HepG2 (cell line): ENCODE measurements around the gene CAPRIN2. TPM values are rescaled to one million over a fixed set of nuclear protein-coding genes. Genes with fewer than 3 reads are reported as not detected.

ENCODE experiments used
- ATAC-seq: fragments of 200-7000 bp; cut with Tn5 transposase; 3 replicates; pipeline ENCODE4 v1.9.1; 2020; ENCODE audit warnings: mild to moderate bottlenecking, moderate library complexity
- BruUV-seq: library from RNA; stranded (reverse); fragments of 400-500 nt; replicated peaks from 2 replicates; lab custom pipeline; 2021; lab: Mats Ljungman, UMichigan
- CTCF ChIA-PET: fragments of 300-600 bp; formaldehyde crosslinking; extraction: SDS; loops from one replicate; lab custom pipeline; 2021; ENCODE audit warnings: low total read pairs, inconsistent platforms, low intra/inter-chr PET ratio; lab: Yijun Ruan, JAX
- POLR2A ChIA-PET: fragments of 350-600 bp; sonication (Branson Sonifier 250); formaldehyde crosslinking; loops from one replicate; lab custom pipeline; 2020; ENCODE audit warnings: antibody characterized with exemption, inconsistent platforms; lab: Yijun Ruan, JAX
- DNase-seq: peaks from one replicate; pipeline ENCODE4 v3.0.0-alpha.2; 2015; ENCODE audit warnings: low spot score
- FAIRE-seq: peaks from 3 replicates; lab custom pipeline; 2011; peaks lifted over from hg19 to GRCh38; lab: Jason Lieb, UNC
- H2AFZ ChIP-seq: one replicate; pipeline ENCODE4 v1.6.1; 2011; ENCODE audit warnings: low read length, inconsistent platforms
- H3K27ac ChIP-seq: fragments of 300-600 bp; 3 replicates; pipeline ENCODE4 v1.8.0; 2011; ENCODE audit warnings: mixed run types, mild to moderate bottlenecking, mixed read lengths, low read length, inconsistent platforms; ENCODE audit not compliant: insufficient read depth; ENCODE audit errors: extremely low read length
- H3K27me3 ChIP-seq, 2 experiments: fragments of 200-600 bp in 1 of 2; 2 replicates in 1 of 2; 3 replicates in 1 of 2; pipeline versions ENCODE4 v1.6.0 to v1.8.0; 2011; ENCODE audit warnings: low read length in 2 of 2, mild to moderate bottlenecking in 2 of 2, moderate library complexity in 2 of 2, inconsistent platforms in 1 of 2; ENCODE audit not compliant: insufficient read depth in 2 of 2, control insufficient read depth in 1 of 2
- H3K36me3 ChIP-seq, 2 experiments: fragments of 200-600 bp in 1 of 2; replicated peaks in 1 of 2; 2 replicates in 1 of 2; 3 replicates in 1 of 2; pipeline versions ENCODE4 v1.5.1 to v1.8.0; 2011; ENCODE audit warnings: low read length in 2 of 2, inconsistent platforms in 1 of 2; ENCODE audit not compliant: insufficient read depth in 2 of 2, control insufficient read depth in 1 of 2
- H3K4me1 ChIP-seq: 2 replicates; pipeline ENCODE4 v1.5.1; 2012; ENCODE audit warnings: low read length, inconsistent platforms; ENCODE audit not compliant: insufficient read depth
- H3K4me2 ChIP-seq: 2 replicates; pipeline ENCODE4 v1.6.0; 2011; ENCODE audit warnings: low read depth, low read length, inconsistent platforms
- H3K4me3 ChIP-seq, 3 experiments: fragments of 200-600 bp in 1 of 3; sonication (generic), shearing (Covaris generic) in 1 of 3; replicated peaks in 1 of 3; 2 replicates each; pipeline ENCODE4 v1.5.1; 2011 to 2016; ENCODE audit warnings: low read length in 3 of 3, inconsistent platforms in 2 of 3, low read depth in 2 of 3, mild to moderate bottlenecking in 2 of 3, control low read depth in 1 of 3, mixed read lengths in 1 of 3; ENCODE audit not compliant: insufficient read depth in 1 of 3
- H3K79me2 ChIP-seq: one replicate; pipeline ENCODE4 v1.6.1; 2011; ENCODE audit warnings: low read length, inconsistent platforms; ENCODE audit not compliant: insufficient read depth
- H3K9ac ChIP-seq: 2 replicates; pipeline ENCODE4 v1.6.0; 2011; ENCODE audit warnings: mild to moderate bottlenecking, low read depth, low read length, inconsistent platforms; ENCODE audit not compliant: insufficient read depth
- H3K9me3 ChIP-seq: 2 replicates; pipeline ENCODE4 v1.5.1; 2012; ENCODE audit warnings: mild to moderate bottlenecking, low read length
- H4K20me1 ChIP-seq: 2 replicates; pipeline ENCODE4 v1.6.0; 2011; ENCODE audit warnings: inconsistent platforms, mild to moderate bottlenecking, low read length, moderate library complexity; ENCODE audit not compliant: insufficient read depth
- CEBPG ChIP-seq: IDR thresholded peaks from 2 replicates; pipeline ENCODE4 v1.6.1; 2016
- ELF3 ChIP-seq: IDR thresholded peaks from 2 replicates; pipeline ENCODE4 v1.6.1; 2016; ENCODE audit warnings: missing genetic modification reagents, missing compliant biosample characterization
- KAT8 ChIP-seq: IDR thresholded peaks from 2 replicates; pipeline ENCODE4 v1.6.1; 2016; ENCODE audit warnings: missing genetic modification reagents, missing compliant biosample characterization
- PRPF4 ChIP-seq: fragments of 200-400 bp; formaldehyde crosslinking; IDR thresholded peaks from 2 replicates; pipeline ENCODE4 v1.6.1; 2016; ENCODE audit warnings: low read length, low read depth; ENCODE audit not compliant: poor library complexity, severe bottlenecking
- RAD21 ChIP-seq: fragments of 450-650 bp; formaldehyde crosslinking; IDR thresholded peaks from 2 replicates; pipeline ENCODE4 v1.5.0; 2020; ENCODE audit warnings: mild to moderate bottlenecking
- SMC3 ChIP-seq: IDR thresholded peaks from 2 replicates; pipeline ENCODE4 v1.6.1; 2011; ENCODE audit warnings: low read length, improper control_type of control experiment
- STAG1 ChIP-seq: sonication (generic); formaldehyde crosslinking; IDR thresholded peaks from 2 replicates; pipeline ENCODE4 v1.4.0; 2020; ENCODE audit warnings: missing genetic modification reagents
- ZFP1 ChIP-seq: IDR thresholded peaks from 2 replicates; pipeline ENCODE4 v1.6.1; 2016
- ZNF644 ChIP-seq: IDR thresholded peaks from 2 replicates; pipeline ENCODE4 v1.6.1; 2016; ENCODE audit warnings: low read depth
- ZNF772 ChIP-seq: sonication (generic); formaldehyde crosslinking; IDR thresholded peaks from 2 replicates; pipeline ENCODE4 v1.5.0; 2020; ENCODE audit warnings: mild to moderate bottlenecking, missing genetic modification reagents
- ZSCAN9 ChIP-seq: IDR thresholded peaks from 2 replicates; pipeline ENCODE4 v1.6.1; 2016; ENCODE audit warnings: borderline replicate concordance
- WGBS: methylation state at CpG from one replicate; pipeline ENCODE4 v1.1.6; 2017; ENCODE audit warnings: low lambda C conversion rate; 5-methylcytosine and 5-hydroxymethylcytosine counted together
- in situ Hi-C: cut with HindIII; loops from 2 replicates; pipeline ENCODE4 v1.10.0; 2017; ENCODE audit warnings: low pct_unique_long_range_greater_than_20kb; ENCODE audit not compliant: extremely low pct_ligation_motif_present
- intact Hi-C: fragments of 100-400 bp; cut with micrococcal nuclease; formaldehyde crosslinking; loops from one replicate; pipeline ENCODE4 v1.10.0; 2022; ENCODE audit not compliant: unreplicated experiment
- polyA plus RNA-seq, 8 experiments: library from polyadenylated mRNA; depleted of rRNA in 3 of 8; stranded (reverse) in 7 of 8; unstranded in 1 of 8; fragments of >200 nt; fragmentation: Illumina TruSeq in 4 of 8; extraction: Trizol in 4 of 8; gene quantifications; 2 replicates each; pipeline versions ENCODE4 v1.2.1 to v1.2.3, GENCODE V29; 2011 to 2016; ENCODE audit warnings: low read depth in 4 of 8, missing spikeins in 1 of 8, mixed read lengths in 1 of 8; ENCODE audit not compliant: insufficient read depth in 1 of 8
- total RNA-seq, 5 experiments: library from RNA; depleted of rRNA; stranded (reverse); fragments of >200 nt; fragmentation: Illumina TruSeq; extraction: Trizol; gene quantifications; 2 replicates each; pipeline ENCODE4 v1.2.3, GENCODE V29; 2016; ENCODE audit warnings: low read depth in 1 of 5
- TF ChIP-seq, protein P1 (sequence below), 2 experiments: sonication (generic) in 1 of 2; formaldehyde crosslinking in 1 of 2; IDR thresholded peaks; 2 replicates each; pipeline versions ENCODE4 v1.4.0 to v1.6.1; 2018 to 2020; ENCODE audit warnings: missing genetic modification reagents in 2 of 2, borderline replicate concordance in 1 of 2, low read depth in 1 of 2, mild to moderate bottlenecking in 1 of 2, missing biosample characterization in 1 of 2
- TF ChIP-seq, protein P2 (sequence below): sonication (generic); formaldehyde crosslinking; IDR thresholded peaks from 2 replicates; pipeline ENCODE4 v1.5.0; 2020; ENCODE audit warnings: mild to moderate bottlenecking, missing genetic modification reagents, moderate library complexity

Gene CAPRIN2
- total and polyA plus RNA-seq, 2 of the 13 experiments (the other 11 are each of a cell fraction or from before 2014, with no cell fraction given) = 21.7 to 30.6 TPM

- no TSS peak for BruUV-seq
- H2AFZ ChIP-seq = peak overlapping the region; percentile 77
- H3K4me3 ChIP-seq = peak overlapping the region; percentile 78 to 95 (median 85)
- H3K4me1 ChIP-seq = peaks cover 63% of the 10 kb centered on the region
- in situ Hi-C loops (loop anchor here (5.0 kb wide), 1 partner anchor 54 kb away; no protein-coding TSS in a partner anchor), intact Hi-C loops (no loop called here)
- DNase-seq (peak; percentile 56), FAIRE-seq (peak; percentile 74), ATAC-seq (peak; percentile 59)
- WGBS = 5% methylated on average over 3 of the region's 3 CpGs
- peak overlapping the region; percentile 96 for H3K4me2 ChIP-seq
- no peaks in the 10 kb centered on the region for H3K9me3 ChIP-seq
- peak overlapping the region; percentile 71 for H3K9ac ChIP-seq
- H4K20me1 ChIP-seq = no peaks in the 10 kb centered on the region
- peaks cover 48% of the 10 kb centered on the region for H3K79me2 ChIP-seq
- H3K27me3 ChIP-seq = no peaks in the 10 kb centered on the region; a peak in 1 of 5 replicates
- CTCF ChIA-PET = interaction anchor here (0.7 kb wide), 1 partner anchor 54 kb away, joined by 3 read pairs; no protein-coding TSS in a partner anchor
- no peaks in the 10 kb centered on the region; a peak in 1 of 5 replicates for H3K36me3 ChIP-seq
- TF ChIP-seq RAD21 (CRISPR knock-in tag) (0 out of 2 replicates have a peak, but pooled peaks have one; percentile 31), KAT8 (CRISPR knock-in tag) (0 out of 2 replicates have a peak, but pooled peaks have one; percentile 11), ZNF644 (CRISPR knock-in tag) (peak; percentile 44; the same call in 1 of the 2 replicates), ELF3 (CRISPR knock-in tag) (no peak), SMC3 (peak; percentile 59), ZNF772 (CRISPR knock-in tag) (no peak), PRPF4 (no peak), ZSCAN9 (CRISPR knock-in tag) (no peak), ZFP1 (CRISPR knock-in tag) (no peak), CEBPG (CRISPR knock-in tag) (peak; percentile 27; the same call in 1 of the 2 replicates), STAG1 (peak; percentile 29; the same call in 1 of the 2 replicates)
- TF ChIP-seq, protein P1, sequence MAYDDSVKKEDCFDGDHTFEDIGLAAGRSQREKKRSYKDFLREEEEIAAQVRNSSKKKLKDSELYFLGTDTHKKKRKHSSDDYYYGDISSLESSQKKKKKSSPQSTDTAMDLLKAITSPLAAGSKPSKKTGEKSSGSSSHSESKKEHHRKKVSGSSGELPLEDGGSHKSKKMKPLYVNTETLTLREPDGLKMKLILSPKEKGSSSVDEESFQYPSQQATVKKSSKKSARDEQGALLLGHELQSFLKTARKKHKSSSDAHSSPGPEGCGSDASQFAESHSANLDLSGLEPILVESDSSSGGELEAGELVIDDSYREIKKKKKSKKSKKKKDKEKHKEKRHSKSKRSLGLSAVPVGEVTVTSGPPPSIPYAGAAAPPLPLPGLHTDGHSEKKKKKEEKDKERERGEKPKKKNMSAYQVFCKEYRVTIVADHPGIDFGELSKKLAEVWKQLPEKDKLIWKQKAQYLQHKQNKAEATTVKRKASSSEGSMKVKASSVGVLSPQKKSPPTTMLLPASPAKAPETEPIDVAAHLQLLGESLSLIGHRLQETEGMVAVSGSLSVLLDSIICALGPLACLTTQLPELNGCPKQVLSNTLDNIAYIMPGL (CRISPR knock-in tag; IDR thresholded peaks at IDR 0.05; ENCODE audit: borderline replicate concordance in 1 of 2, low read depth in 1 of 2) = peak in 1 of 2 experiments; percentile 34; a peak in 1 of 4 replicates
- TF ChIP-seq, protein P2, sequence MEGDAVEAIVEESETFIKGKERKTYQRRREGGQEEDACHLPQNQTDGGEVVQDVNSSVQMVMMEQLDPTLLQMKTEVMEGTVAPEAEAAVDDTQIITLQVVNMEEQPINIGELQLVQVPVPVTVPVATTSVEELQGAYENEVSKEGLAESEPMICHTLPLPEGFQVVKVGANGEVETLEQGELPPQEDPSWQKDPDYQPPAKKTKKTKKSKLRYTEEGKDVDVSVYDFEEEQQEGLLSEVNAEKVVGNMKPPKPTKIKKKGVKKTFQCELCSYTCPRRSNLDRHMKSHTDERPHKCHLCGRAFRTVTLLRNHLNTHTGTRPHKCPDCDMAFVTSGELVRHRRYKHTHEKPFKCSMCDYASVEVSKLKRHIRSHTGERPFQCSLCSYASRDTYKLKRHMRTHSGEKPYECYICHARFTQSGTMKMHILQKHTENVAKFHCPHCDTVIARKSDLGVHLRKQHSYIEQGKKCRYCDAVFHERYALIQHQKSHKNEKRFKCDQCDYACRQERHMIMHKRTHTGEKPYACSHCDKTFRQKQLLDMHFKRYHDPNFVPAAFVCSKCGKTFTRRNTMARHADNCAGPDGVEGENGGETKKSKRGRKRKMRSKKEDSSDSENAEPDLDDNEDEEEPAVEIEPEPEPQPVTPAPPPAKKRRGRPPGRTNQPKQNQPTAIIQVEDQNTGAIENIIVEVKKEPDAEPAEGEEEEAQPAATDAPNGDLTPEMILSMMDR = peak; percentile 50
- TF ChIP-seq, all 625 proteins: peak for 8
- H3K27ac ChIP-seq = peak overlapping the region; percentile 71
- POLR2A ChIA-PET = interaction anchor here (1.2 to 3.3 kb wide), 2 partner anchors 42 to 58 kb away, joined by 5 to 19 read pairs; partner anchors contain the start of gene IPO8
Measured at GRCh38 chr12:30753233-30753632, 1.5 kb downstream of the CAPRIN2 start.
